Ectodermal cell (in vitro differentiated cells): ENCODE results near the gene FAM111B.
A peak's percentile ranks its signal among the peaks of the same experiment; 100 is the strongest.
"Not testable (repeated sequence)": the region's sequence is repeated elsewhere in the genome, so short reads cannot be mapped to it uniquely, and the experiment has no call there.

Experiments
- H3K27ac ChIP-seq: 2 replicates; pipeline ENCODE4 v1.7.0; 2013; ENCODE audit warnings: mild to moderate bottlenecking, low read depth, low read length; ENCODE audit not compliant: insufficient read depth, poor library complexity, severe bottlenecking
- H3K27me3 ChIP-seq: 2 replicates; pipeline ENCODE4 v1.7.0; 2013; ENCODE audit warnings: mild to moderate bottlenecking, low read length; ENCODE audit not compliant: insufficient read depth, control insufficient read depth, poor library complexity, severe bottlenecking
- H3K36me3 ChIP-seq: one replicate; pipeline ENCODE4 v1.7.0; 2013; ENCODE audit warnings: low read length; ENCODE audit not compliant: control insufficient read depth, insufficient read depth
- H3K4me1 ChIP-seq: one replicate; pipeline ENCODE4 v1.7.0; 2013; ENCODE audit warnings: low read length; ENCODE audit not compliant: control insufficient read depth, insufficient read depth
- H3K4me3 ChIP-seq: 2 replicates; pipeline ENCODE4 v1.7.0; 2013; ENCODE audit warnings: low read depth, low read length, control low read depth; ENCODE audit not compliant: insufficient read depth
- H3K9me3 ChIP-seq: 2 replicates; pipeline ENCODE4 v1.7.0; 2013; ENCODE audit warnings: mild to moderate bottlenecking, low read length, moderate library complexity; ENCODE audit not compliant: control insufficient read depth
- WGBS, 2 experiments: methylation state at CpG; one replicate each; pipeline ENCODE4 v1.1.7; 2013; ENCODE audit warnings: missing lambda C conversion rate in 2 of 2; 5-methylcytosine and 5-hydroxymethylcytosine counted together

The FAM111B gene

DNA sequence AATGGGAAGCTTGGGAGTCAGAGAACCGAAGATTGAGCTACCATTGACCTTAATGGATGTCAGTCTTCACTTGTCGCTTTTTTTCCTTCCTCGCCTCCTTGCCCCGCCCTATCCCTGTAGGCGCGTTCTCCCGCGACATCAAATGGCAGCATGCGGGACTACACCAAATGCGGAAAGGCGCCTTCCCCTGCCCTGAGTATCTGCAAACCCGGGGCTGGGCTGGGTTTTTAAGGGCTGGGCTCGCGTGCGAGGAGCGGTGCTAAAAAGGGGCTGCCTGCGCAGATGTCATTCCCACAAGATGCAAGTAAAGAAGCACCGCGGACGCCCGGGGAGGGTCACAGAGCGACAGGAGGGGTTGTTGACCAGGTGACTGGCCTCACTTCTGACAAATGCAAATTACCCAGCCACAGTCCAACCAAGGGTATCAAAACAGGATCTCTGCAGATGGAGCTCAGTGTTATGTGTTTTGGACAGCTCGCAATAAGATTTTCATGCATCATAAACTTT is 4.7 kb upstream of the FAM111B start:
- Histone ChIP-seq H3K36me3 (no peaks in the 10 kb centered on the region), H3K27ac (no peak overlapping the region), H3K9me3 (no peaks in the 10 kb centered on the region), H3K4me3 (peak overlapping the region; percentile 16), H3K4me1 (no peaks in the 10 kb centered on the region), H3K27me3 (peaks cover 3% of the 10 kb centered on the region)
- WGBS, 2 experiments = 36 to 45% methylated on average over 23 of the region's 23 CpGs

DNA sequence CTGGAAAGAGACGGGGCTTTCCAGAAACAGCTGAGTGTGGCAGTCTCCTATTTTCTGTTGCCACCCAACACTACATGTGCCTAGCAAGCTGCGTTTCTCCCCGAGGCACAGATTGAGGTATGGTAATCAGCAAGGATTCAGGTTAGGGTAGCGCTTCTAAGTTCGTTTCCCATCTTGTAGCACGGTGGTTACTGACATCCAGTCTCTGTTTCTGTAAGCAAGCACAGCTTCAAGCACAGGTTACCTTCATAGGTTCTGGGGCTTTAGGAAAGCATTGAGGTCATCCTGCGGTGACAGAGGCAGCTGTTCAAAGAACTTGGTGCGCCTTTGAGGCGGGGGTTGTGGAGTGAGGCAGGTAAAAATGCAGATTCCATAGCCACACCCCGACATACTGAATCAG is 684 bp downstream of the FAM111B start:
- H3K36me3 ChIP-seq = not testable (repeated sequence)
- 8 to 10% methylated on average over 9 to 10 of the region's 10 CpGs for WGBS, 2 experiments
- peak overlapping the region; percentile 47 for H3K4me3 ChIP-seq

DNA sequence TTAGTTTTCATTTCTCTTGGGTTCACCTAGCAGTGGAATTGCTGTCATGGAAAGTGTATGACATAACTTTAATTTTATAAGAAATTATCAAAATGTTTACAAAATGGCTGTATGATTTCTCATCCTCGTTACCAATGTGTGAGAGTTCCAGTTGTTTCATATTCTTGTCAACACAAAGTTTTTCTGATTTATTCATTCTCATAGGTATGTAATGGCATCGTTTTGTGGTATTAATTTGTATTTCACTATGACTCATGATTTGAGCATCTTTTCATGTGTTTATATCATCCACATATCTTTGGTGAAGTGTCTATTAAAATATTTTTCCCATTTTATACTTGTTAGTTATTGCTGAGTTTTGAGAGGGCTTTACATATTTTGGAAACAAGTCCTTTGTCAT is 5.5 kb downstream of the FAM111B start:
- Histone ChIP-seq H3K27me3 (peaks cover 3% of the 10 kb centered on the region), H3K27ac (no peak overlapping the region), H3K4me3 (no peak overlapping the region), H3K36me3 (peaks cover 5% of the 10 kb centered on the region), H3K9me3 (no peaks in the 10 kb centered on the region), H3K4me1 (no peaks in the 10 kb centered on the region)
- 88% methylated on average over 1 of the region's 2 CpGs; no CpG with 5 or more reads in 1 of the 2 experiments for WGBS, 2 experiments

More for the DNA sequence above, 684 bp downstream of the FAM111B start:
- H3K9me3 ChIP-seq, H3K27me3 ChIP-seq, H3K4me1 ChIP-seq, H3K27ac ChIP-seq: not testable (repeated sequence)

DNA sequence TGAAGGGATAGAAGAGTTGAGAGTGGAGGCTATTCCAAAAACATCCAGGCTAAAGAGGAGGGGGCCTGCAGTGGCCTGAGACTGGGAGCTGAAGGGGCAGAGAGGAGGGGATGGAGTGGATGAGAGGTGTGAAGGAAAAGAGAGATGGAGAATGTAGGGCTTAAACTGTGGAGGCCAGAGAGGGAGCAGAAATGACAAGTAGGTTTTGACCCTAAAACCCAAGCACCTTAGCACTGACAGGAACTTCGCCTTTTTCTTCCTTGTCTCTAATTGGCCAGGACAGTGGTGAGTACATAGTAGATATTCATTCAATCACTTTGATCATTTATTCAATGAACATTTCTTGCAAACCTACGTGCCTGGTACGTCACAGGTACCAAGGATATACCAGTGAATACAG is 7.3 kb downstream of the FAM111B start:
- WGBS, 2 experiments = 85 to 96% methylated on average over 3 of the region's 3 CpGs
- H3K4me1 ChIP-seq = no peaks in the 10 kb centered on the region
- H3K4me3 ChIP-seq = no peak overlapping the region
- peaks cover 2% of the 10 kb centered on the region for H3K9me3 ChIP-seq
- H3K36me3 ChIP-seq = peaks cover 18% of the 10 kb centered on the region
- H3K27ac ChIP-seq = no peak overlapping the region
- no peaks in the 10 kb centered on the region for H3K27me3 ChIP-seq

DNA sequence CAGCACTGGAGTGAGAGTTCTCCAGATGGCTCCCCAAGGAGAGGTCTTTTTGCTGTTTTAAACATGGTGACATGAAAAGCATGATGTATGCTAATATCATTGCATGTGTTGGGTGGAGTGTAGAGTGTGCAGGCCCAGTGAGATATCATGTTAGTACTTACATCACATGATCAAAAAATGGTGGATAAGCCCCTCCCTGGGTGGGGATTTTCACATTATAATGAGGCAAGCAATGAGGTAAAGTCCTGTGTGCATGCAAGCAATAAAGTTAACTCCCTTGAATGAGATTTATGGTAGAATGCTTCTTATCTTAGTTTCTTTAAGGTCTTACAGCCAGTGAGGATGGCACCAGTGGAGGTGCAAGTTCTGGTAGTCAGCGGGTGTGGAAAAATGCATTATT is 8.5 kb downstream of the FAM111B start:
- H3K4me3 ChIP-seq = no peak overlapping the region
- WGBS, 2 experiments = 93 to 95% methylated on average over 1 of the region's 1 CpG
- no peak overlapping the region for H3K27ac ChIP-seq
- peaks cover 25% of the 10 kb centered on the region for H3K36me3 ChIP-seq
- H3K4me1 ChIP-seq = no peaks in the 10 kb centered on the region
- H3K9me3 ChIP-seq = peaks cover 2% of the 10 kb centered on the region
- H3K27me3 ChIP-seq = no peaks in the 10 kb centered on the region

DNA sequence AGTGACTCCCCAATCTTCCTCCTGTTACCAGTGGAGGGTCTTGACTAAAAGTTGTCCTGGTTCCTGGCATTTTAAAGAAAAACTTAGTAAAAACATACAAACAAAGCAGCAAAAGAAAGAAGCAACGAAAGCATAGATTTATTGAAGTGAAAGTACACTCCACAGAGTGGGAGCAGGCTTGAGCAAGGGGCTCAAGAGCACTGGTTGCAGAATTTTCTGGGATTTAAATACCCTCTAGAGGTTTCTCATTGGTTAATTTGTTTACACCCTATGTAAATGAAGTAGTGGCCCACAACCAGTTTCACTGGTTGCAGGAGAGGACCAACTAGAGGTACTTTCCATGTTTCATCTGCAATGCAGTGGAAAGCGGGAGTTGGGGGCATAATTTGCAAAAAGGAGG is 10.7 kb downstream of the FAM111B start:
- Histone ChIP-seq H3K9me3 (peaks cover 2% of the 10 kb centered on the region), H3K4me1 (no peaks in the 10 kb centered on the region), H3K27me3 (no peaks in the 10 kb centered on the region), H3K4me3 (no peak overlapping the region), H3K36me3 (peaks cover 36% of the 10 kb centered on the region), H3K27ac (no peak overlapping the region)
- 91 to 100% methylated on average over 2 of the region's 2 CpGs for WGBS, 2 experiments

DNA sequence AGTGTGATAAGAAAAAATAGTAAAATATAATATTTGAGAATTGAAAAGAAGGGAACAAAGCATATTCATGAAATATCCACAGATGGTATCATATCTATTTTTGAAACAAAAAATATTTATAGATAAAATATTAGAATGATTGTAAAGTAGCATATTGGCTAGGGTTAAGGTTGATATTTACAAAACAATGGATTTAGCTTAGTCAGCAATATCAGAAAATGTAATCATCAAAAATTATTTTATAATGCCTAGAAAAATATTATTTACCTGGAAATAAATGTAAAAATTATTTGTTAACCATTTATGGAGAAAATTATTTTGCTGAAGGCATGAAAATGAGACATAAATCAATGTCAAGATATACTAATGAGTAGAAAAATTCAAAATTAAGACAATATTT is 12.8 kb downstream of the FAM111B start:
- H3K9me3 ChIP-seq = peaks cover 5% of the 10 kb centered on the region
- H3K36me3 ChIP-seq = peaks cover 45% of the 10 kb centered on the region
- H3K27ac ChIP-seq = no peak overlapping the region

DNA sequence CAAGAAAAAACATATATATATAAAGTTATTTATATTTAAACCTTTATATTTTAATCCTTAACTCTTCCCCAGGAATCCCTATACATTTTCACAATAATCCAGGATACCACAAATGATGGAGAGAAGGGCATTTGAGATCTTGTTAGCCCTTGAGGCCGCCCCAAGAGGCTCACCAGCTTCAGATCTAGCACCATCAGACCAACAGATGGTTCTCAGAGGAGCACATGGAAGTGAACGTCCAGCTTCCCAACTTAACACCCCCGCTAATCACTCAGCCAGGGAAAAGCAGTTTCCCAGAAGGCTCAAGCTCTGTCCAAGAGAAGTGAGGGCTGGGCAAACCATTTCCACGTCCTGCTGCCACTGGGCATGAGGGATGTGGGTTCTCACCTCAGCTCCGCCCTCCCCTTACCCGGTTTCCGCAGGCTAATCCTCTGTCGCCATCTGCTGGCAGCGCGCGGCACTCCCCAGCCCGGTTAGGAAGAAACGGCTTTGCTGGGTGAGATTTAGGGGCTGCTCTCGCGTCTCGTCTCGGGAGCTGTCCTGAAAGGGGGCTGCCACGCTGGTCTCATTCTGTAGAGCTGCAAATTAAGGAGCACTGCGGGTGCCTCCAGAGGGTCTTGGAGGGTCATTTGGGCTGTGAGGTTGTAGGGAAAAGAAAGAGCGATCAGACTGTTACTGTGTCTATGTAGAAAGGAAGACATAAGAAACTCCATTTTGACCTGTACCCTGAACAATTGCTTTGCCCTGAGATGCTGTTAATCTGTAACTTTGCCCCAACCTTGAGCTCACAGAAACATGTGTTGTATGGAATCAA is 28.8 kb downstream of the FAM111B start:
- Histone ChIP-seq H3K4me1 (no peaks in the 10 kb centered on the region), H3K27ac (no peak overlapping the region), H3K9me3 (no peaks in the 10 kb centered on the region), H3K27me3 (no peaks in the 10 kb centered on the region), H3K36me3 (no peaks in the 10 kb centered on the region), H3K4me3 (no peak overlapping the region)
- 22 to 23% methylated on average over 20 of the region's 20 CpGs for WGBS, 2 experiments

More for the DNA sequence above, 12.8 kb downstream of the FAM111B start:
- H3K4me3 ChIP-seq = no peak overlapping the region
- H3K4me1 ChIP-seq = no peaks in the 10 kb centered on the region
- H3K27me3 ChIP-seq = no peaks in the 10 kb centered on the region

DNA sequence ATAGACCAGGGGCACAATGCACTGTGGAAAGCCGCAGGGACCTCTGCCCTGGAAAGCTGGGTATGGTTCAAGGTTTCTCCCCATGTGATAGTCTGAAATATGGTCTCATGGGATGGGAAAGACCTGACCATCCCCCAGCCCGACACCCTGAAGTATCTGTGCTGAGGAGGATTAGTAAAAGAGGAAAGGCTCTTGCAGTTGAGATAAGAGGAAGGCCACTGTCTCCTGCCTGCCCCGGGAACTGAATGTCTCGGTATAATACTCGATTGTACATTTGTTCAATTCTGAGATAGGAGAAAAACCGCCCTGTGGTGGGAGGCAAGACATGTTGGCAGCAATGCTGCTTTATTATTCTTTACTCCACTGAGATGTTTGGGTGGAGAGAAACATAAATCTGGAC is 29.5 kb downstream of the FAM111B start:
- H3K4me1 ChIP-seq, H3K27me3 ChIP-seq, H3K4me3 ChIP-seq, H3K36me3 ChIP-seq, H3K9me3 ChIP-seq, H3K27ac ChIP-seq: not testable (repeated sequence)
- WGBS, 2 experiments = 90 to 95% methylated on average over 6 of the region's 6 CpGs

DNA sequence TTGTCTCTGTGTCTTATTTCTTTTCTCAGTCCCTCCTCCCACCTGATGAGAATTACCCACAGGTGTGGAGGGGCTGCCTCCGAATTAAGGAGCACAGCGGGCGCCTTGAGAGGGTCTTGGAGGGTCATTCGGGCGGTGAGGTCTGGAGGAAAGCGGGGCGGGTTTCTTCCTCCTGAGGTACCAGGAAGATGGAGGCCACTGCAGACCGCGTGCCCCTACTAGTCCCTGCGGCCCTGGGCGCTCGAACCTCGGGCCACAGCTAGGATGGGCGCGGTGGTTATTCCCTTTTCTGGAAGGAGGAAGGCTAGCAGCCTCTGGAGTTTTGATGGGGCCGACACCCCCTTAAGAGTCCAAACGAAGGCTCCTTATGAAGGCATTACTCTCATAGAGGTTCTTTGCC is 30.2 kb downstream of the FAM111B start:
- H3K27me3 ChIP-seq = no peaks in the 10 kb centered on the region
- H3K9me3 ChIP-seq = no peaks in the 10 kb centered on the region
- H3K27ac ChIP-seq = no peak overlapping the region
- H3K4me1 ChIP-seq = peaks cover 1% of the 10 kb centered on the region
- H3K4me3 ChIP-seq = no peak overlapping the region
- 95 to 96% methylated on average over 17 of the region's 17 CpGs for WGBS, 2 experiments
- H3K36me3 ChIP-seq = no peaks in the 10 kb centered on the region
